Lung (tissue), 12 donors: Measurements from ENCODE around the gene WNT7B. TPM values are rescaled to one million over a fixed set of nuclear protein-coding genes. Genes with fewer than 3 reads are reported as not detected.

Experiments
- ATAC-seq: fragments of 200-7000 bp; cut with Tn5 transposase; one replicate; pipeline ENCODE4 v1.9.1; 2020; ENCODE audit warnings: moderate number of reproducible peaks; ENCODE audit not compliant: insufficient read depth, low FRiP score
- DNase-seq, 3 donors: peaks; one replicate each; pipeline ENCODE4 v3.0.0-alpha.2; 2013 to 2017
- H3K27ac ChIP-seq, 2 donors: one replicate each; pipeline ENCODE4 v1.5.1; 2013; ENCODE audit warnings: mild to moderate bottlenecking in 2 of 2, moderate library complexity in 2 of 2, control low read depth in 1 of 2, inconsistent platforms in 1 of 2, low read depth in 1 of 2, low read length in 1 of 2
- H3K27me3 ChIP-seq, 3 donors: one replicate each; pipeline ENCODE4 v1.5.1; 2013; ENCODE audit warnings: low read length in 2 of 3; ENCODE audit not compliant: control insufficient read depth in 3 of 3, insufficient read depth in 3 of 3
- H3K36me3 ChIP-seq, 4 donors: one replicate each; pipeline ENCODE4 v1.5.1; 2013; ENCODE audit warnings: low read length in 4 of 4, mild to moderate bottlenecking in 1 of 4, moderate library complexity in 1 of 4; ENCODE audit not compliant: control insufficient read depth in 4 of 4, insufficient read depth in 4 of 4
- H3K4me1 ChIP-seq, 5 donors: one replicate each; pipeline ENCODE4 v1.5.1; 2013; ENCODE audit warnings: low read length in 5 of 5, mild to moderate bottlenecking in 2 of 5, moderate library complexity in 1 of 5; ENCODE audit not compliant: control insufficient read depth in 5 of 5, insufficient read depth in 5 of 5
- H3K4me3 ChIP-seq: one replicate; pipeline ENCODE4 v1.5.1; 2013; ENCODE audit warnings: mild to moderate bottlenecking, control low read depth, moderate library complexity
- H3K9ac ChIP-seq, 2 donors: one replicate each; pipeline ENCODE4 v1.5.1; 2013; ENCODE audit warnings: low read length in 2 of 2, control low read depth in 1 of 2; ENCODE audit not compliant: insufficient read depth in 1 of 2
- H3K9me3 ChIP-seq, 4 donors: one replicate each; pipeline ENCODE4 v1.5.1; 2013; ENCODE audit warnings: low read length in 3 of 4, mild to moderate bottlenecking in 1 of 4, moderate library complexity in 1 of 4; ENCODE audit not compliant: control insufficient read depth in 4 of 4, insufficient read depth in 3 of 4
- CTCF ChIP-seq: IDR thresholded peaks from 2 replicates; pipeline ENCODE4 v1.5.1; 2012; ENCODE audit warnings: mild to moderate bottlenecking; ENCODE audit errors: control extremely low read depth, extremely low read depth
- WGBS, 2 donors: extraction: QIAGEN DNeasy Blood & Tissue Kit; methylation state at CpG; one replicate each; pipeline ENCODE4 v1.1.7; 2013; 5-methylcytosine and 5-hydroxymethylcytosine counted together
- polyA plus RNA-seq, 2 donors: library from polyadenylated mRNA; stranded (reverse); fragments of 200-250 nt; gene quantifications; one replicate each; pipeline ENCODE4 v1.2.1, GENCODE V29; 2013
- total RNA-seq, 2 donors: library from RNA; depleted of rRNA in 1 of 2; stranded (reverse); fragments of >200 nt in 1 of 2; gene quantifications; one replicate each; pipeline ENCODE4 v1.2.1, GENCODE V29; 2014 to 2021
- donor health status: control.
- donor health status: control.
- donor health status: Bipolar disorder and iron deficiency.
- donor health status: healthy.
- donor health status: DM: yes; HTN: yes; CAD: no.

WNT7B gene
- total and polyA plus RNA-seq, 4 donors = 3.5 to 12.5 (median 6.5) TPM

- Histone ChIP-seq H3K4me1 (peaks cover 0 to 36% (median 24%) of the 10 kb centered on the region in 5 donors), H3K27me3 (no peaks in the 10 kb centered on the region), H3K9me3 (no peaks in the 10 kb centered on the region), H3K9ac (no peak overlapping the region), H3K36me3 (no peaks in the 10 kb centered on the region), H3K4me3 (no peak overlapping the region), H3K27ac (no peak overlapping the region)
- no peak for ATAC-seq
- TF ChIP-seq CTCF = no peak
- WGBS, 2 donors = 59 to 73% methylated on average over 19 of the region's 19 CpGs
- peak in 1 of 3 donors; percentile 16 for DNase-seq
Measured at GRCh38 chr22:46004105-46004866, 27.3 kb upstream of the WNT7B start.

- H3K9ac ChIP-seq = no peak overlapping the region
- no peaks in the 10 kb centered on the region for H3K9me3 ChIP-seq
- no peaks in the 10 kb centered on the region for H3K36me3 ChIP-seq
- ATAC-seq = no peak
- no peak for DNase-seq
- H3K27me3 ChIP-seq = no peaks in the 10 kb centered on the region
- no peak overlapping the region for H3K4me3 ChIP-seq
- no peak for TF ChIP-seq CTCF
- WGBS, 2 donors = 91 to 92% methylated on average over 23 to 24 of the region's 24 CpGs
- no peak overlapping the region for H3K27ac ChIP-seq
- H3K4me1 ChIP-seq = peaks cover 0 to 44% (median 24%) of the 10 kb centered on the region in 5 donors
Measured at GRCh38 chr22:46003271-46004091, 26.5 kb upstream of the WNT7B start.

GRCh38 chr22:46002757-46003270, 25.9 kb upstream of the WNT7B start:
- ATAC-seq (no peak), DNase-seq (no peak)
- Histone ChIP-seq H3K9ac (no peak overlapping the region), H3K9me3 (no peaks in the 10 kb centered on the region), H3K27ac (no peak overlapping the region), H3K4me3 (no peak overlapping the region), H3K4me1 (peaks cover 0 to 46% (median 24%) of the 10 kb centered on the region in 5 donors), H3K27me3 (no peaks in the 10 kb centered on the region), H3K36me3 (no peaks in the 10 kb centered on the region)
- WGBS, 2 donors = 88% methylated on average over 8 of the region's 8 CpGs
- TF ChIP-seq CTCF = no peak
